ENCODE measurements around the gene CNNM3.

Gene CNNM3

DNA sequence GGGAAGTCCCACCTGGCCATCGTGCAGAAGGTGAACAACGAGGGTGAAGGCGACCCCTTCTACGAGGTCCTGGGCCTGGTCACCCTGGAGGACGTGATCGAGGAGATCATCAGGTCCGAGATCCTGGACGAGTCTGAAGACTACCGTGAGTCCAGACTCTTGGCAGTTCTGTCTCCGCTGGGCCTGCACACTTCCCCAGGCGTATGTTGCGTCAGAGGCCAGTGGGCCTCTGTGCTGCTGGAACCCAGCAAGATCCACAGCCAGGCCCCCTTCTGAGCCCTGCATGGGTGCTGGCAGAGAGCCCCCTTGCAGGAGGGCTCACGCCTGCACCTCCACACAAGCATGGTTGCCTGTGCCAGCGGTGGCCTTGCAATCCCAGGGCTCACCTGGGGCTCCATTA is 9.0 kb downstream of the CNNM3 start:
- peaks cover 29% of the 10 kb centered on the region for H3K79me2 ChIP-seq (ENCODE audit: insufficient read depth, low read length)
- H3K27me3 ChIP-seq (ENCODE audit: low read length) = no peaks in the 10 kb centered on the region
- no peaks in the 10 kb centered on the region for H3K9me3 ChIP-seq (ENCODE audit: insufficient read depth, low read length)
- no peak overlapping the region for H3K9ac ChIP-seq (ENCODE audit: low read length)
- H2AFZ ChIP-seq (ENCODE audit: low read depth, low read length, severe bottlenecking) = no peak overlapping the region
- TF ChIP-seq EZH2phosphoT487 (conservative IDR thresholded peaks at IDR 0.05; ENCODE audit: low read length) = no peak
- TF ChIP-seq, protein P1, sequence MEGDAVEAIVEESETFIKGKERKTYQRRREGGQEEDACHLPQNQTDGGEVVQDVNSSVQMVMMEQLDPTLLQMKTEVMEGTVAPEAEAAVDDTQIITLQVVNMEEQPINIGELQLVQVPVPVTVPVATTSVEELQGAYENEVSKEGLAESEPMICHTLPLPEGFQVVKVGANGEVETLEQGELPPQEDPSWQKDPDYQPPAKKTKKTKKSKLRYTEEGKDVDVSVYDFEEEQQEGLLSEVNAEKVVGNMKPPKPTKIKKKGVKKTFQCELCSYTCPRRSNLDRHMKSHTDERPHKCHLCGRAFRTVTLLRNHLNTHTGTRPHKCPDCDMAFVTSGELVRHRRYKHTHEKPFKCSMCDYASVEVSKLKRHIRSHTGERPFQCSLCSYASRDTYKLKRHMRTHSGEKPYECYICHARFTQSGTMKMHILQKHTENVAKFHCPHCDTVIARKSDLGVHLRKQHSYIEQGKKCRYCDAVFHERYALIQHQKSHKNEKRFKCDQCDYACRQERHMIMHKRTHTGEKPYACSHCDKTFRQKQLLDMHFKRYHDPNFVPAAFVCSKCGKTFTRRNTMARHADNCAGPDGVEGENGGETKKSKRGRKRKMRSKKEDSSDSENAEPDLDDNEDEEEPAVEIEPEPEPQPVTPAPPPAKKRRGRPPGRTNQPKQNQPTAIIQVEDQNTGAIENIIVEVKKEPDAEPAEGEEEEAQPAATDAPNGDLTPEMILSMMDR (IDR thresholded peaks at IDR 0.05; ENCODE audit: insufficient read depth, low read length, poor library complexity, severe bottlenecking) = no peak
- no peak overlapping the region for H3K4me3 ChIP-seq (ENCODE audit: insufficient read depth, low read length, poor library complexity, severe bottlenecking)
- H3K9me2 ChIP-seq (replicated peaks; ENCODE audit: insufficient read depth, low read length) = no peaks in the 10 kb centered on the region
- H3K27ac ChIP-seq (ENCODE audit: low read depth, low read length) = no peak overlapping the region
- H3K36me3 ChIP-seq (ENCODE audit: low read length) = no peaks in the 10 kb centered on the region
- H3K4me2 ChIP-seq (ENCODE audit: low read depth, low read length, poor library complexity, severe bottlenecking) = no peak overlapping the region
- no peaks in the 10 kb centered on the region for H3F3A ChIP-seq (ENCODE audit: insufficient read depth)
- H4K20me1 ChIP-seq (ENCODE audit: low read depth, low read length) = no peaks in the 10 kb centered on the region

DNA sequence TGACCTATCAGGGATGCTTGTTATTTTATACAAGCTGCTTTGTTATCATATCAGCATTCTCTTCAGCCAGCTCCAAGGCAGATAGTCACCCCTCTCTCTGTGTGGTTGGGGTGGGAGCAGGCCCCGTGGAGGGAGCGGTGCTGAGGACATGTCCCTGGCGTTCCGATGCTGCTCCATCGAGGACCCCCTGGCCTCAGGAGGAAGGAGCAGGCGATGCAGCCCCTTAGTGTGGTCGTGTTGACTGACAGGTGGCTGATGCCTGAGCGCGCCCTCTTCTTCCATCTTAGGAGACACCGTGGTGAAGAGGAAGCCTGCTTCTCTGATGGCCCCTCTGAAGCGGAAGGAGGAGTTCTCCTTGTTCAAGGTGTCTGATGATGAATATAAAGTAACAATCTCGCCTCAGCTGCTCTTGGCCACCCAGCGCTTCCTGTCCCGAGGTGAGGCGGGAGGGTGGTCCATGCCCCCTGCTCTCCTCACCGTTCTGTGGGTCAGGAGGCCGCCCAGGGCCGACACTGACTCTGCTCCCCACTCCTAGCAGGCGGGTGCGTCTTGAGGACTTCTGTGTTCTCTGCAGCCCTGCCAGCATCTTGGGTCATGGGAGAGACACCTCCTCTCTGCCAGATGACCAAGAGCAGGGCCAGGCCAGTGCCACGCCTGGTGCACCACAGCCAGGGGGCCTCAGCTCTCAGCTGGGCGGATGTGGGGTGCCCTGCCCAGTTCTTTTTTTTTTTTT is 10.6 kb downstream of the CNNM3 start:
- TF ChIP-seq, protein P1 (IDR thresholded peaks at IDR 0.05; ENCODE audit: insufficient read depth, low read length, poor library complexity, severe bottlenecking) = no peak
- no peak for TF ChIP-seq EZH2phosphoT487 (conservative IDR thresholded peaks at IDR 0.05; ENCODE audit: low read length)
- H3K79me2 ChIP-seq (ENCODE audit: insufficient read depth, low read length) = peaks cover 13% of the 10 kb centered on the region; the same call in 1 of the 2 replicates
- H3K36me3 ChIP-seq (ENCODE audit: low read length) = no peaks in the 10 kb centered on the region

DNA sequence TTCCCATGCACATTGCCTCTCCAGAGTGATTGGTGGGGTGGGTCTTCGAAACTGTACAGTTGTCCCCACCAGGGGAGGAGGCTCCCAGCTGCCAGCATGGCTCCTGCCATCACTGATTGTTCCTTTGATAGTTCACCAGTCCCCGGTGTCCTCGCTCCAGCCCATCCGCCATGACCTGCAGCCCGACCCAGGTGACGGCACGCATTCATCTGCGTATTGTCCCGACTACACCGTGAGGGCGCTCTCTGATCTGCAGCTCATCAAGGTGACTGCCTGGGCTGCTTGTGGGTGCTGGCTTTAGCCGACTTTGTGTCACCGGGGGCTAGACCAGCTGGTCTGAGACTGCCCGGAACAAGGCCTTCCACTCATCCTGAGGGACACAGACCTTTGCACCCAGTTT is 12.4 kb downstream of the CNNM3 start:
- no peaks in the 10 kb centered on the region for H3F3A ChIP-seq (ENCODE audit: insufficient read depth)
- H3K9me2 ChIP-seq (replicated peaks; ENCODE audit: insufficient read depth, low read length) = no peaks in the 10 kb centered on the region
- H3K9me3 ChIP-seq (ENCODE audit: insufficient read depth, low read length) = no peaks in the 10 kb centered on the region
- H4K20me1 ChIP-seq (ENCODE audit: low read depth, low read length) = no peaks in the 10 kb centered on the region
- no peak overlapping the region for H3K4me2 ChIP-seq (ENCODE audit: low read depth, low read length, poor library complexity, severe bottlenecking)
- H3K27ac ChIP-seq (ENCODE audit: low read depth, low read length) = no peak overlapping the region
- H3K4me3 ChIP-seq (ENCODE audit: insufficient read depth, low read length, poor library complexity, severe bottlenecking) = no peak overlapping the region
- no peak overlapping the region for H3K9ac ChIP-seq (ENCODE audit: low read length)
- TF ChIP-seq, protein P1 (IDR thresholded peaks at IDR 0.05; ENCODE audit: insufficient read depth, low read length, poor library complexity, severe bottlenecking) = no peak
- TF ChIP-seq EZH2phosphoT487 (conservative IDR thresholded peaks at IDR 0.05; ENCODE audit: low read length) = no peak
- 0 out of 2 replicates have a peak, but pooled peaks cover 5% of the 10 kb centered on the region for H3K79me2 ChIP-seq (ENCODE audit: insufficient read depth, low read length)
- H2AFZ ChIP-seq (ENCODE audit: low read depth, low read length, severe bottlenecking) = no peak overlapping the region
- H3K36me3 ChIP-seq (ENCODE audit: low read length) = 0 out of 2 replicates have a peak, but pooled peaks cover 3% of the 10 kb centered on the region
- no peaks in the 10 kb centered on the region for H3K27me3 ChIP-seq (ENCODE audit: low read length)

More for the DNA sequence above, 10.6 kb downstream of the CNNM3 start:
- Histone ChIP-seq H3K4me2 (ENCODE audit: low read depth, low read length, poor library complexity, severe bottlenecking) (no peak overlapping the region), H3F3A (ENCODE audit: insufficient read depth) (no peaks in the 10 kb centered on the region), H3K9me3 (ENCODE audit: insufficient read depth, low read length) (no peaks in the 10 kb centered on the region), H3K4me3 (ENCODE audit: insufficient read depth, low read length, poor library complexity, severe bottlenecking) (no peak overlapping the region), H2AFZ (ENCODE audit: low read depth, low read length, severe bottlenecking) (no peak overlapping the region), H3K27me3 (ENCODE audit: low read length) (no peaks in the 10 kb centered on the region), H3K27ac (ENCODE audit: low read depth, low read length) (no peak overlapping the region), H4K20me1 (ENCODE audit: low read depth, low read length) (no peaks in the 10 kb centered on the region), H3K9ac (ENCODE audit: low read length) (no peak overlapping the region), H3K9me2 (replicated peaks; ENCODE audit: insufficient read depth, low read length) (no peaks in the 10 kb centered on the region)
